Neural progenitor cell (in vitro differentiated cells): ENCODE data around the gene RAG1. TPM values are rescaled to one million over a fixed set of nuclear protein-coding genes. Genes with fewer than 3 reads are reported as not detected.

Experiments used
- DNase-seq: peaks from one replicate; pipeline ENCODE4 v3.0.0-alpha.2; 2016; ENCODE audit warnings: low spot score
- H2AFZ ChIP-seq: fragments of 200-600 bp; sonication (generic); replicated peaks from 2 replicates; pipeline ENCODE4 v1.6.1; 2016; ENCODE audit warnings: antibody characterized with exemption
- H3F3A ChIP-seq: fragments of 200-600 bp; sonication (generic); 2 replicates; pipeline ENCODE4 v1.6.1; 2016; ENCODE audit warnings: antibody characterized with exemption, low read depth
- H3K27ac ChIP-seq: fragments of 200-600 bp; sonication (generic); 2 replicates; pipeline ENCODE4 v1.5.1; 2016; ENCODE audit warnings: mild to moderate bottlenecking
- H3K27me3 ChIP-seq: fragments of 200-600 bp; sonication (generic); 2 replicates; pipeline ENCODE4 v1.6.1; 2016; ENCODE audit warnings: mild to moderate bottlenecking, moderate library complexity
- H3K36me3 ChIP-seq: fragments of 200-600 bp; sonication (generic); 2 replicates; pipeline ENCODE4 v1.5.1; 2016
- H3K4me1 ChIP-seq: fragments of 200-600 bp; sonication (generic); 2 replicates; pipeline ENCODE4 v1.6.1; 2016; ENCODE audit warnings: mixed run types
- H3K4me2 ChIP-seq: fragments of 200-600 bp; sonication (generic); 2 replicates; pipeline ENCODE4 v1.6.1; 2016
- H3K4me3 ChIP-seq: fragments of 200-600 bp; sonication (generic); 2 replicates; pipeline ENCODE4 v1.5.1; 2016
- H3K79me2 ChIP-seq: fragments of 200-600 bp; sonication (generic); 2 replicates; pipeline ENCODE4 v1.6.1; 2016; ENCODE audit warnings: low read depth
- H3K9ac ChIP-seq: fragments of 200-600 bp; sonication (generic); 2 replicates; pipeline ENCODE4 v1.6.1; 2016
- H3K9me3 ChIP-seq: fragments of 200-600 bp; sonication (generic); 2 replicates; pipeline ENCODE4 v1.5.1; 2016; ENCODE audit warnings: low read depth
- H4K20me1 ChIP-seq: fragments of 200-600 bp; sonication (generic); 2 replicates; pipeline ENCODE4 v1.6.1; 2016; ENCODE audit warnings: low read depth
- H3K27ac Mint-ChIP-seq: 3 replicates; pipeline ENCODE4 v1.8.0; 2021; ENCODE audit warnings: mixed read lengths
- H3K27me3 Mint-ChIP-seq: 2 replicates; pipeline ENCODE4 v1.8.0; 2022; ENCODE audit warnings: low read depth, mild to moderate bottlenecking, inconsistent platforms, moderate library complexity, mixed read lengths; ENCODE audit not compliant: insufficient read depth
- H3K36me3 Mint-ChIP-seq: 3 replicates; pipeline ENCODE4 v1.8.0; 2021; ENCODE audit warnings: mixed read lengths
- H3K4me1 Mint-ChIP-seq: 3 replicates; pipeline ENCODE4 v1.8.0; 2021; ENCODE audit warnings: mixed read lengths
- H3K4me3 Mint-ChIP-seq: 3 replicates; pipeline ENCODE4 v1.8.0; 2021; ENCODE audit warnings: mild to moderate bottlenecking, moderate library complexity, mixed read lengths
- H3K9me3 Mint-ChIP-seq: 3 replicates; pipeline ENCODE4 v1.8.0; 2020; ENCODE audit warnings: mixed read lengths
- CTCF ChIP-seq: fragments of 200-600 bp; sonication (generic); IDR thresholded peaks from 2 replicates; pipeline ENCODE4 v1.5.1; 2017; ENCODE audit warnings: antibody characterized with exemption, mild to moderate bottlenecking
- EZH2 ChIP-seq: fragments of 200-600 bp; sonication (generic); IDR thresholded peaks from 2 replicates; pipeline ENCODE4 v1.6.1; 2017; ENCODE audit warnings: antibody characterized with exemption, mild to moderate bottlenecking, moderate library complexity
- EZH2phosphoT487 ChIP-seq: fragments of 200-600 bp; sonication (generic); IDR thresholded peaks from 2 replicates; pipeline ENCODE4 v1.6.1; 2017; ENCODE audit warnings: antibody characterized with exemption
- total RNA-seq: library from RNA; depleted of rRNA; stranded (reverse); fragments of >200 nt; gene quantifications from 2 replicates; pipeline ENCODE4 v1.2.3, GENCODE V29; 2015; ENCODE audit warnings: low replicate concordance

RAG1 gene
- total RNA-seq, 1 donor from 2014 or later: 0.84 TPM

- Histone ChIP-seq H3K4me3 (no peak overlapping the region), H3K4me1 (peaks cover 2% of the 10 kb centered on the region), H3K4me2 (no peak overlapping the region), H3F3A (no peaks in the 10 kb centered on the region), H3K27ac (no peak overlapping the region), H3K27me3 (no peaks in the 10 kb centered on the region), H3K9me3 (no peaks in the 10 kb centered on the region), H3K9ac (no peak overlapping the region), H4K20me1 (no peaks in the 10 kb centered on the region), H2AFZ (no peak overlapping the region), H3K36me3 (no peaks in the 10 kb centered on the region), H3K79me2 (no peaks in the 10 kb centered on the region)
- Mint-ChIP-seq H3K27ac (no peak overlapping the region), H3K36me3 (no peaks in the 10 kb centered on the region), H3K27me3 (no peaks in the 10 kb centered on the region), H3K4me3 (no peak overlapping the region), H3K4me1 (peaks cover 1% of the 10 kb centered on the region), H3K9me3 (peaks cover 7% of the 10 kb centered on the region)
- no peak for DNase-seq
- TF ChIP-seq EZH2phosphoT487 (no peak), EZH2 (no peak), CTCF (no peak)
Observed at GRCh38 chr11:36558571-36559413, 9.0 kb upstream of the RAG1 start.

GRCh38 chr11:36564376-36565030 lies 3.3 kb upstream of the RAG1 start:
- Mint-ChIP-seq H3K4me3 (peak overlapping the region; percentile 71), H3K9me3 (no peaks in the 10 kb centered on the region), H3K36me3 (no peaks in the 10 kb centered on the region), H3K27me3 (peaks cover 6% of the 10 kb centered on the region), H3K27ac (no peak overlapping the region), H3K4me1 (peaks cover 12% of the 10 kb centered on the region)
- Histone ChIP-seq H4K20me1 (no peaks in the 10 kb centered on the region), H3K4me2 (peak overlapping the region; percentile 73), H3K27me3 (peaks cover 6% of the 10 kb centered on the region), H3K4me1 (peaks cover 13% of the 10 kb centered on the region), H3F3A (no peaks in the 10 kb centered on the region), H2AFZ (peak overlapping the region; percentile 82), H3K9me3 (no peaks in the 10 kb centered on the region), H3K9ac (no peak overlapping the region), H3K79me2 (no peaks in the 10 kb centered on the region), H3K27ac (no peak overlapping the region), H3K4me3 (peak overlapping the region; percentile 36), H3K36me3 (no peaks in the 10 kb centered on the region)
- DNase-seq: peak; percentile 78
- no peak for TF ChIP-seq EZH2phosphoT487
- TF ChIP-seq CTCF: peak; percentile 78

GRCh38 chr11:36565031-36565610 lies 2.7 kb upstream of the RAG1 start:
- Mint-ChIP-seq H3K4me3 (no peak overlapping the region), H3K4me1 (peaks cover 12% of the 10 kb centered on the region), H3K36me3 (no peaks in the 10 kb centered on the region), H3K27ac (no peak overlapping the region), H3K9me3 (no peaks in the 10 kb centered on the region), H3K27me3 (peaks cover 6% of the 10 kb centered on the region)
- Histone ChIP-seq H3K4me2 (no peak overlapping the region), H3K4me1 (peaks cover 13% of the 10 kb centered on the region), H2AFZ (peak overlapping the region; percentile 82), H4K20me1 (no peaks in the 10 kb centered on the region), H3F3A (no peaks in the 10 kb centered on the region), H3K27me3 (peaks cover 6% of the 10 kb centered on the region), H3K36me3 (no peaks in the 10 kb centered on the region), H3K9ac (no peak overlapping the region), H3K4me3 (no peak overlapping the region), H3K9me3 (no peaks in the 10 kb centered on the region), H3K79me2 (no peaks in the 10 kb centered on the region), H3K27ac (no peak overlapping the region)
- DNase-seq: no peak
- TF ChIP-seq CTCF (no peak), EZH2 (no peak), EZH2phosphoT487 (no peak)
